Right lobe of liver (tissue), 4 donors: ENCODE results near the gene ANGPTL4.

ENCODE experiments used
- POLR2A ChIP-seq: fragments of 450-650 bp; IDR thresholded peaks from one replicate; pipeline ENCODE4 v1.6.1; 2017; ENCODE audit warnings: antibody characterized with exemption, mild to moderate bottlenecking
- TF ChIP-seq, protein P1 (sequence below), 4 donors: fragments of 200-600 bp in 3 of 4; fragments of 450-650 bp in 1 of 4; IDR thresholded peaks; one replicate each; pipeline versions ENCODE4 v1.5.1 to v1.8.0; 2016 to 2022; ENCODE audit warnings: antibody characterized with exemption in 4 of 4, mild to moderate bottlenecking in 2 of 4
- donor health status: DM: no; HTN: no; CAD: no.
- donor health status: DM: no; HTN: no; CAD: no.
- donor health status: DM: no; HTN: yes; CAD: no.

DNA sequence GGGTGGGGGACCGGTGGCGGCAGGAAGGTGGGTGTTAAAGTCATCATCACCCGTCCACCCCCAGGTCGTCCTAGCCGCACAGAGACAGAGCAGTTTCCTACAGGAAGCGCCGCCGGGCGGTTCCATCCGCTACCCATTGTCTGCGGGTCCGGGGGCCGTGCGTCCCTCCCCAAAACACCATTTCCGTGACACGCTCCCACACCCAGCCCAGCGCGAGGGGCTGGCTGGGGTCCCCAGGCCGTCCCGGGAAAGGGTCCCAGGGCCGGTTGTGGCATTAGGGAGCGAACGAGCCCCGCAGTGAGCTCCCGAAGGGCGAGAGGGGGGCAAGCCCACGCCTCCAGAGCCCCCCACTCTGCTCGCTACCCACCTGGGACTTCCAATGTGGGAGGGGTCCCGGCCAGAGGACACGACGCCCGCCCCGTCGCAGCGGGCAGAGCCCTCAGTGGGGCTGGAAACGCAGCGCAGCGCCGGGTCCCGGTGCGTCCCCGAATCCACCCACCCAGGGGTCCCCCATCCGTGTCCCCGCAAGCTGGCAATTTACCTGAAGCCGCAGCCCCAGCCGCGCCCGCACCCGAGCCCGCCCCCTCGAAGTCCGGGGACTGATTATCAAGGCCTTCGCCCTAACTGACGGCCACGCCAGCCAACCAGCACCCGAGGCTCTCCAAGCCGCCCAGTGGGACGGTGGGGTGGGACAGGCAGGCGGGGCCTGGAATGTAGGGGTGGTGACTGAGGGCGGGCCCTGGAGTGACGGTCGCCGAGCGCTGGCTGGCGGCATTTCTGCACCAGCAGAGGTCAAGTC, 21.1 kb upstream of the ANGPTL4 start, which contains the start of gene KANK3:
- TF ChIP-seq, protein P1, sequence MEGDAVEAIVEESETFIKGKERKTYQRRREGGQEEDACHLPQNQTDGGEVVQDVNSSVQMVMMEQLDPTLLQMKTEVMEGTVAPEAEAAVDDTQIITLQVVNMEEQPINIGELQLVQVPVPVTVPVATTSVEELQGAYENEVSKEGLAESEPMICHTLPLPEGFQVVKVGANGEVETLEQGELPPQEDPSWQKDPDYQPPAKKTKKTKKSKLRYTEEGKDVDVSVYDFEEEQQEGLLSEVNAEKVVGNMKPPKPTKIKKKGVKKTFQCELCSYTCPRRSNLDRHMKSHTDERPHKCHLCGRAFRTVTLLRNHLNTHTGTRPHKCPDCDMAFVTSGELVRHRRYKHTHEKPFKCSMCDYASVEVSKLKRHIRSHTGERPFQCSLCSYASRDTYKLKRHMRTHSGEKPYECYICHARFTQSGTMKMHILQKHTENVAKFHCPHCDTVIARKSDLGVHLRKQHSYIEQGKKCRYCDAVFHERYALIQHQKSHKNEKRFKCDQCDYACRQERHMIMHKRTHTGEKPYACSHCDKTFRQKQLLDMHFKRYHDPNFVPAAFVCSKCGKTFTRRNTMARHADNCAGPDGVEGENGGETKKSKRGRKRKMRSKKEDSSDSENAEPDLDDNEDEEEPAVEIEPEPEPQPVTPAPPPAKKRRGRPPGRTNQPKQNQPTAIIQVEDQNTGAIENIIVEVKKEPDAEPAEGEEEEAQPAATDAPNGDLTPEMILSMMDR (IDR thresholded peaks at IDR 0.05), result peak in 1 of 4 donors; percentile 7
- peak; percentile 74 for TF ChIP-seq POLR2A
